Measurements from ENCODE around the gene SNX2.

The SNX2 gene

DNA sequence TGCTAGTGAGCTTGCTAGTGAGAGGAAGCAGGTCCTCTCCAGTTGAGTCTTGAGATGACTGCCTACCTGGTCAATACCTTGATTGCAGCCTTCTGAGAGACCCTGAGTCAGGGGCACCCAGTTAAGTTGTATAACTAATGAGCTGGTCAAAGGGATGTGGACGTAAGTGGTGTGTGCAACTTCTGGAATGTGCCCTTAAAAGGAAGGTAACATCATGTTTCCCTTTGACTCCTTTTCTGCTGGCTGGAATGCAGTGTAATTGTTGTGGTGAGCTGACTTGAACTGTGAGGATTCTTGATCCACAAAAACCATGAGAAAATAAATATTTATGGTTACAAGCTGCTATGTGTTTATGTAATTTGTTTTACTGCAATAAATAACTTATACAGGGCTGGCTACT, 2.4 kb upstream of the SNX2 start:
- DNase-seq (ENCODE audit: low read depth in 2 of 2) = no peak

DNA sequence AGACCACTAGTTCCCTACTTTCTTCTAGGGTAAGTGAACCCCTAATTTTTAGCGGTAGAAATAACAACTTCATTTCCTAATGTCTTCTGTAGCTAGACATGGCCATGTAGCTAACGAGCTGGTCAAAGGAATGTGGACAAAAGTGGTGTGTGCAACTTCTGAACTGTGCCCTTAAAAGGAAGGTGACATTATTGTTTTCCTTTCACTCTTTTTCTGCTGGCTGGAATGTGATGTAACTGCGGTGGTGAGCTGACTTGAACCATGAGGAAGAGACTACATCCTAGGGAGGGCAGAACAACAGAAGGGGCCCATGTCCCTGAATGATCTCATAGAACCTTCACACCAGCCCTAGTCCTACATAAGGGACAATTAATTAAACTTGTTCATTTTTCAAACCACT, 1.3 kb upstream of the SNX2 start:
- no peak for DNase-seq (ENCODE audit: low read depth in 2 of 2)

DNA sequence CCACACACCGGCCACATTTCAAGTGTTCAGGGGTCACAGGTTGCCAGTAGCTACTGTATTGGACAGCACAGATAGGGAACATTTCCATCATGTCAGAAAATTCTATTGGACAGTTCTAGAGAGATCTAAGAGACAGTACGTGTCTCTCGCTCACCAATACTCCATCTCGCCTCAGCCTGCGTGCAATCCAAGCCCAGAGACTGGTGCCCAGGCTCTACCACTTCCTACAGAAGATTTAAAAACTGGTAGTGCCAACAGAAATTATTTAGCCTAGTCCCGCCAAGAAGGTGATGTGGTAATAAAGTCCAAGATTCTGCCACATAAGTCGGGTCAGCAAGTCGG, 390 bp upstream of the SNX2 start:
- no peak for DNase-seq (ENCODE audit: low read depth in 2 of 2)

DNA sequence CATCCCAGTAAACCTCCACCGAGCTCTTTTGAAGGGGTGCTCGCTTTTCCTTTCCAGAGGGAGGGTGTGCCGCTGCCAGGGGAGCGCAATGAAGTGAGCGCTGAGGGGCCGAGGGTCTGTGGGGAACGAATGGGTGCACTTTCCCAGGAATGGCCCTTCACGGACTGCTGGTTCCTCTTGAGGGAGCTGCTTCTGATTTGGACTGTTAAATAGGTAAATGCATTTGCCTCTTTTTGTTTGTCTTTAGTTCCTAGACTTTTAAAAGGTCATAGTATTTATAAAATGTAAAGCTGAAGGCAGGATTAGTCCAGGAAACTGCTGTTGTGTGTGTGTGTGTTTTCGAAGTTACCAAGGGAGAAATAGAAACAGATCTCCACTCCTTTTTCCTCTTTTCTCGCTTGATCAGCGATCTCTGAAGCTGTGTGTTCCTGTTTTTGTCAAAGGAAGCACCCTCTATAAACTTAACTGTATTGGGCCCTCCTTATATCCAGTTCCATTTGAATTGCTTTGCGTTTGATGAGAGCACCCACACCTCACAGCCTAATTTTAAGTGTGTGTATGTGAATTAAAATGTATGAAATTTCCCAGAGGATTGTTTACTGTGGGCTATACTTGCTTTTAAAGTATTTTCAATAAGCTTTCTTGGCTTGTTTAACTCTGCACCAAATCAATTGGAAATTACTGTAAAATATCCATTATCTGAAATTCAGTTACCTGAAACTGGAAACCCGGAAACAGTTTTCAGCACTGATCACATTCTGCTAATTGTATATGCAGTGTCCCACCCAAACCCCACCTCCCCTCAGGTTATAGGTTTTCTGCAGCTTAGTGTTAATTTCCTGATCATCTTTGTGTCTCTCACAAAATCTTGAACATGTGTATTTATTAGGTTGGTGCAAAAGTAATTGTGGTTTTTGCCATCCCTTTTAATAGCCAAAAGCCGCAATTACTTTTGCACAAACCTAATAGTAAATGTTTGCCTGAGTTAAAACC, 966 bp downstream of the SNX2 start:
- DNase-seq (ENCODE audit: low read depth in 2 of 2) = no peak

- no peak for DNase-seq (ENCODE audit: low read depth in 2 of 2)
These were observed 3.3 kb downstream of the SNX2 start for GRCh38 chr5:122778157-122778556.

DNA sequence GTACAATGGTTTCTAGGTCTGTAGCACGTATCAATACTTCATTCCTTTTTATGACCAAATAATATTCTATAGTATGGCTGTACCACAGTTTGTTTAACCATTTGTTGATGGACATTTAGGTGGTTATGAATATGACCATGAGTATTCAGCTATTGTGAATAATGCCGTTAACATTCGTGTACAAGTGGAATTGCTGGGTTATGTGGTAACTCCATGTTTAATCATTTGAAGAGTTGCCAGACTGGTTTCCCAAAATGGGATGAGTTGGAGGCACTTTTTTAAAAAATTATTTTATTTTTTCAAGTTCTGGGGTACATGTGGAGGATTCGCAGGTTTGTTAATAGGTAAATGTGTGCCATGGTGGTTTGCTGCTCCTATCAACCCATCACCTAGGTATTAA, 4.6 kb downstream of the SNX2 start:
- no peak for DNase-seq (ENCODE audit: low read depth in 2 of 2)

- DNase-seq (ENCODE audit: low read depth in 2 of 2) = no peak
These were observed 5.4 kb downstream of the SNX2 start for GRCh38 chr5:122780296-122780695.

DNA sequence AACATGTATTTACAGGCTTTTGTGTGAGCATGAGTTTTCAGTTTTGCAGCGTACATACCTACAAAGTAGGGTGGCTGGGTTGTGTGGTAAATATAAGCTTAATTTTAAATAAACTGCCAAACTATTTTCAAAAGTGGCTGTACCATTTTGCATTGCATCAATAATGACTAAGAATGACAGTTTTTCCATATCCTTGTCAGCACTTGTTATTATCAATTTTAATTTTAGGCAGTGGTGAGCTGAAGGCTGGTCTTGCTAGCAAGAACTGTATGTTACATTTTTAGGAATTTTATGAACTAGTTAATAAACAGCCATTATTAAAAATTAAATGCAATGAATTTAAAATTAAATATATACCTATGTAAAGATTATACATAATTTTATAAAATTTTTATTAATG, 6.6 kb downstream of the SNX2 start:
- DNase-seq (ENCODE audit: low read depth in 2 of 2) = no peak

DNA sequence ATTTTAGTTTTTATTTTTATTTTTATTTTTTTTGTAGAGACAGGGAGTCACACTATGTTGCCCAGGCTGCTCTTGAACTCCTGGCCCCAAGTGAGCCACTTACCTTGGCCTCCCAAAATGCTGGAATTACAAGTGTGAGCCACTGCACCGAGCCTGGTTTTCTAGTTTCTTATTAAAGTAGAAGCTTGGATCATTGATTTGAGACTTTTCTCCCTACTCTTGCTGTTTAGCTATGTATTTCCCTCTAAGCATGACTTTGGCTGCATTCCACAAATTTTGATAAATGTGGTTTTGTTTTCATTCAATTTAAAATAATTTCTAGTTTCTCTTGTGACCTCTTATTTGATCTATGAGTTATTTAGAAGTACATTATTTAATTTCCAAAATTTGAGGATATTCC, 10.4 kb downstream of the SNX2 start:
- no peak for DNase-seq (ENCODE audit: low read depth in 2 of 2)

- no peak for DNase-seq (ENCODE audit: low read depth in 2 of 2)
These were observed 13.5 kb downstream of the SNX2 start for GRCh38 chr5:122788371-122788770.

GRCh38 chr5:122788996-122789395, 14.1 kb downstream of the SNX2 start:
- no peak for DNase-seq (ENCODE audit: low read depth in 2 of 2)

GRCh38 chr5:122789461-122790171, 14.7 kb downstream of the SNX2 start:
- DNase-seq (ENCODE audit: low read depth in 2 of 2) = no peak

DNA sequence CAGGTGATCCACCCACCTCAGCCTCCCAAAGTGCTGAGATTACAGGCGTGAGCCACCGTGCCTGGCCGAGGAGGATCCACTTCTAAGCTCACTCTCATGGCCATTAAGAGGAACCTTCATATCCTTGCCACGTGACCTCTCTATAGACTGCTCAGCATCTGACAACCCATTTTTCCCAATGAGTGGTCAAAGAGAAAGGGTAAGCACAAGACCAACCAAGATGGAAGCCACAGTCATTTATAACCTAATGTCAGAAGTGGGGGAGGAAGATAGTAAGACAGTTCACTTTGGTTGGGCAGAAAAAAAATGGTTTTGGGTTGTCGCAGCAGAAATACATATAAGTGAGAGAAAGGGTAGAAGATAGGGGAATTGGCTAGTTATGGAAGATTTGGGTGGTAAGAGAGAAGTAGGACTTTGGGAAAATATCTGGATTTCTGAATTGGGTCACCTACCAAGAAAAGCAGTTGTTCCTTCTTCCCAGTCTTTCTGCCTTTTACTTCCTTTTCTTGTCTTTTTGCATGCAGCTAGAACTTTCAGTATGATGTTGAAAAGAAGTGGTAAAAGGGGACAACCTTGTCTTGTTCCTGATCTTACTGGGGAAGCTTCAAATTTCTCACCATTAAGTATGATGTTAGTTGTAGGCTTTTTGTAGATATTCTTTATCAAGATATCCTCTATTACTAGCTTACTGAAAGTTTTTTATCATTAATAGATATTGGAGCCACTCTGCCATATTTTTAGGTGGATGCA, 15.6 kb downstream of the SNX2 start:
- DNase-seq (ENCODE audit: low read depth in 2 of 2) = no peak

GRCh38 chr5:122805481-122805880, 30.6 kb downstream of the SNX2 start:
- no peak for DNase-seq (ENCODE audit: low read depth in 2 of 2)

DNA sequence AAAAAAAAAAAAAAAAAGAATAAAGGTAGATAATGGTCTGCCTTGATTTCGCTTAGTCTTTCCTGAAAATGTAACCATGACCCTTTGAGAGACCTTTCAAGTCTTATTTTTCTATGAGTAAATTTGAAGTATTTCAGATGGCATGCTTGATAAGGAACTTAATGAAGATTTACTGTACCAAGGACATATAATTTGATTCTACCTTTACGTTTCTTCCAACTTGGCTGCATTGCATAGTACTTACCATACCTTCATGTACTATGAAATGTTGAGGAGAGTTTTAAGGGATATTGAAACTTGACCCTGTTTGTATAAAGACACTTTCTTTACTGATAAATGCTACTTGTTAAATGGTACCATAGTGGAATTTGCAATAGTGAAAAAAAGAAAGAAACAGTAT, 35.5 kb downstream of the SNX2 start:
- DNase-seq (ENCODE audit: low read depth in 2 of 2) = no peak

- DNase-seq (ENCODE audit: low read depth in 2 of 2) = no peak
These were observed 40.4 kb downstream of the SNX2 start for GRCh38 chr5:122815218-122815767.

DNA sequence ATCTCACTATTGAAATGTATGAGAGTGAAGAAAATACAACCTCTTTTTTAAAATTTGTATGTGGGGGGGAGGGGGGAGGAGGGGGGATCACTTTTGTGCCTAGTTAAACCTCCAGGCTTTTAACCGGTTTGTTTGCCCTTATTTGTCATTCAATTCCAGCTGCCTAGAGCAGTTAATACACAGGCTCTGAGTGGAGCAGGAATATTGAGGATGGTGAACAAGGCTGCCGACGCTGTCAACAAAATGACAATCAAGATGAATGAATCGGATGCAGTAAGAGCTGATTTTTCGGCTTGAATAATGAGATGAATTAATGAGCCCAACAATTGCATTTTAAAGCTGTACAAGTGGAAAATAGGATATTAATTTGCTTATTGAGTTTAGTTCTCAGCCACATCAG, 41.9 kb downstream of the SNX2 start:
- no peak for DNase-seq (ENCODE audit: low read depth in 2 of 2)

GRCh38 chr5:122831984-122832383, 57.1 kb downstream of the SNX2 start:
- no peak for DNase-seq (ENCODE audit: low read depth in 2 of 2)

GRCh38 chr5:122835681-122836080, 60.8 kb downstream of the SNX2 start:
- no peak for DNase-seq (ENCODE audit: low read depth in 2 of 2)

DNA sequence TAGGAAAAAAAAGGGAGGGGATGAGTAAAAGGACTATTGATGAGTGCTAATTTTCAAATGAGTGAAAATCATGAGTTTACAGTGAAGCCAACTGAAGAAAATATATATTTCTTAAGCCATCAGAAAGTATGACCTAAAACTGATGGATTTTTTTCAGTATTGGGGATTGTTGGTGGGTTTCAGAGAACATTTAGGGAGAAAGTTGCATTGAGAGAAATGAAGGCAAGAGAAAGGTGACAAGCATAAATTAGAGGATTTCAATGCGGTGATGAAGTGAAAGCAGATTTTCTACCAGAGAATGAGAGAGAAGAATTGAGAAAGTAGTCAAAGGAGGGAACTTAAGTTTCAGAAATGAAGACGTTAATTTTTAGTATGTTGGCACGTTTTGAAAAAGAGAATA, 62.1 kb downstream of the SNX2 start:
- no peak for DNase-seq (ENCODE audit: low read depth in 2 of 2)

DNA sequence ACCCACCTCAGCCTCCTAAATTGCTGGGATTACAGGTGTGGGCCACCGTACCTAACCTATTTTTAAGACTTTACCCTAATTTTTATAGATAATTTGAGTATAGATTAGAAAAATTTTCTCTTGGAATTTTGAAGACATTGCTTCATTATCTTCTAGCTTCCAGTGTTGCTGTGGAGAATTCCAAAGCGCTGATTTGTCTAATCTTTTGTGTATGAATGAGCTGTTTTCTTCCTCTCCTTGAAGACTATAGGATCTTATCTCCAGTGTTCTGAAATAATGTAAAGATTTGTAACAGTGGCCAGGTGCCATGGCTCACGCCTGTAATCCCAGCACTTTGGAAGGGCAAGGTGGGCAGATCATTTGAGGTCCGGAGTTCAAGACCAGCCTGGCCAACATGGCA, 64.9 kb downstream of the SNX2 start:
- DNase-seq (ENCODE audit: low read depth in 2 of 2) = no peak

GRCh38 chr5:122842016-122842580, 67.2 kb downstream of the SNX2 start:
- no peak for DNase-seq (ENCODE audit: low read depth in 2 of 2)
